NCI-H2029 (cell line): ENCODE data around the gene S100A12.

ENCODE experiments used
- DNase-seq: peaks from one replicate; lab custom pipeline; 2025; lab: John Stamatoyannopoulos, UW

S100A12 gene

GRCh38 chr1:153368495-153368894 is 6.9 kb downstream of the S100A12 start:
- DNase-seq, result no peak

GRCh38 chr1:153367090-153367489 is 8.3 kb downstream of the S100A12 start:
- DNase-seq, result no peak

- no peak for DNase-seq
Observed at GRCh38 chr1:153366261-153366660, 9.2 kb downstream of the S100A12 start.

GRCh38 chr1:153365696-153366095 is 9.7 kb downstream of the S100A12 start:
- DNase-seq, result no peak

GRCh38 chr1:153364766-153365666 is 10.4 kb downstream of the S100A12 start:
- peak; percentile 19 for DNase-seq

- DNase-seq, result no peak
Observed at GRCh38 chr1:153364156-153364555, 11.3 kb downstream of the S100A12 start.

GRCh38 chr1:153363641-153364040 is 11.8 kb downstream of the S100A12 start:
- no peak for DNase-seq

- DNase-seq, result no peak
Observed at GRCh38 chr1:153362187-153362775, 13.1 kb downstream of the S100A12 start.

- no peak for DNase-seq
Observed at GRCh38 chr1:153361480-153362109, 13.8 kb downstream of the S100A12 start.

- DNase-seq, result no peak
Observed at GRCh38 chr1:153360592-153361479, 14.6 kb downstream of the S100A12 start.

GRCh38 chr1:153360190-153360589 is 15.2 kb downstream of the S100A12 start:
- DNase-seq, result no peak

- no peak for DNase-seq
Observed at GRCh38 chr1:153359241-153359640, 16.2 kb downstream of the S100A12 start.

GRCh38 chr1:153358691-153358975 is 16.8 kb downstream of the S100A12 start:
- no peak for DNase-seq

GRCh38 chr1:153357853-153358690 is 17.3 kb downstream of the S100A12 start, which contains the start of gene S100A9:
Gene S100A9 (plus strand): TSS chr1:153357854. CDS start chr1:153358284, 430 bp downstream.
- DNase-seq, result no peak

- DNase-seq, result no peak
Observed at GRCh38 chr1:153357076-153357852, 18.2 kb downstream of the S100A12 start.

GRCh38 chr1:153356392-153357075 is 18.9 kb downstream of the S100A12 start:
- DNase-seq, result no peak

GRCh38 chr1:153355445-153356071 is 19.9 kb downstream of the S100A12 start:
- peak; percentile 58 for DNase-seq

GRCh38 chr1:153354515-153355193 is 20.8 kb downstream of the S100A12 start:
- no peak for DNase-seq
